Smooth muscle cell (in vitro differentiated cells): Measurements from ENCODE around the gene SLC35F3. TPM values are rescaled to one million over a fixed set of nuclear protein-coding genes. Genes with fewer than 3 reads are reported as not detected.

Experiments
- DNase-seq: peaks from one replicate; lab custom pipeline; 2025; ENCODE audit not compliant: unreplicated experiment; lab: John Stamatoyannopoulos, UW
- H2AFZ ChIP-seq: fragments of 200-600 bp; sonication (generic); 2 replicates; pipeline ENCODE4 v1.6.0; 2016; ENCODE audit warnings: antibody characterized with exemption, low read depth, mild to moderate bottlenecking
- H3F3A ChIP-seq: fragments of 200-600 bp; sonication (generic); 2 replicates; pipeline ENCODE4 v1.6.0; 2017; ENCODE audit warnings: antibody characterized with exemption, low read depth
- H3K27ac ChIP-seq: fragments of 200-600 bp; sonication (generic); 2 replicates; pipeline ENCODE4 v1.5.1; 2016; ENCODE audit warnings: low read depth, mild to moderate bottlenecking
- H3K27me3 ChIP-seq: fragments of 200-600 bp; sonication (generic); 2 replicates; pipeline ENCODE4 v1.6.1; 2016; ENCODE audit warnings: low read depth, mild to moderate bottlenecking
- H3K36me3 ChIP-seq: fragments of 200-600 bp; sonication (generic); 2 replicates; pipeline ENCODE4 v1.5.1; 2016; ENCODE audit warnings: low read depth
- H3K4me1 ChIP-seq: fragments of 200-600 bp; sonication (generic); 2 replicates; pipeline ENCODE4 v1.5.1; 2016; ENCODE audit warnings: low read depth
- H3K4me2 ChIP-seq: fragments of 200-600 bp; sonication (generic); 2 replicates; pipeline ENCODE4 v1.6.0; 2016; ENCODE audit warnings: mild to moderate bottlenecking
- H3K4me3 ChIP-seq: fragments of 200-600 bp; sonication (generic); 2 replicates; pipeline ENCODE4 v1.5.1; 2016; ENCODE audit warnings: mild to moderate bottlenecking
- H3K79me2 ChIP-seq: fragments of 200-600 bp; sonication (generic); 2 replicates; pipeline ENCODE4 v1.6.0; 2016; ENCODE audit warnings: low read depth, mild to moderate bottlenecking
- H3K9ac ChIP-seq: fragments of 200-600 bp; sonication (generic); 2 replicates; pipeline ENCODE4 v1.6.0; 2016; ENCODE audit warnings: low read depth
- H3K9me3 ChIP-seq: fragments of 200-600 bp; sonication (generic); replicated peaks from 2 replicates; pipeline ENCODE4 v1.5.1; 2016; ENCODE audit warnings: low read depth
- H4K20me1 ChIP-seq: fragments of 200-600 bp; sonication (generic); 2 replicates; pipeline ENCODE4 v1.6.0; 2016; ENCODE audit warnings: low read depth
- WGBS: methylation state at CpG from one replicate; pipeline ENCODE4 v1.1.7; 2016; ENCODE audit warnings: low lambda C conversion rate; 5-methylcytosine and 5-hydroxymethylcytosine counted together
- polyA plus RNA-seq: library from polyadenylated mRNA; unstranded; fragments of >200 nt; fragmentation: Nextera tagmentation; extraction: Ambion mirVana; gene quantifications from 2 replicates; pipeline ENCODE4 v1.2.1, GENCODE V29; 2016
- total RNA-seq: library from RNA; depleted of rRNA; stranded (reverse); fragments of >200 nt; gene quantifications from 2 replicates; pipeline ENCODE4 v1.2.3, GENCODE V29; 2014
- TF ChIP-seq, protein P1 (sequence below): fragments of 200-600 bp; sonication (generic); IDR thresholded peaks from 2 replicates; pipeline ENCODE4 v1.5.1; 2017; ENCODE audit warnings: borderline replicate concordance, mild to moderate bottlenecking, antibody characterized with exemption; ENCODE audit not compliant: insufficient read depth, poor library complexity, severe bottlenecking

The SLC35F3 gene
- total and polyA plus RNA-seq, 2 experiments from 2014 or later: 0.31 to 0.66 TPM

- TF ChIP-seq, protein P1, sequence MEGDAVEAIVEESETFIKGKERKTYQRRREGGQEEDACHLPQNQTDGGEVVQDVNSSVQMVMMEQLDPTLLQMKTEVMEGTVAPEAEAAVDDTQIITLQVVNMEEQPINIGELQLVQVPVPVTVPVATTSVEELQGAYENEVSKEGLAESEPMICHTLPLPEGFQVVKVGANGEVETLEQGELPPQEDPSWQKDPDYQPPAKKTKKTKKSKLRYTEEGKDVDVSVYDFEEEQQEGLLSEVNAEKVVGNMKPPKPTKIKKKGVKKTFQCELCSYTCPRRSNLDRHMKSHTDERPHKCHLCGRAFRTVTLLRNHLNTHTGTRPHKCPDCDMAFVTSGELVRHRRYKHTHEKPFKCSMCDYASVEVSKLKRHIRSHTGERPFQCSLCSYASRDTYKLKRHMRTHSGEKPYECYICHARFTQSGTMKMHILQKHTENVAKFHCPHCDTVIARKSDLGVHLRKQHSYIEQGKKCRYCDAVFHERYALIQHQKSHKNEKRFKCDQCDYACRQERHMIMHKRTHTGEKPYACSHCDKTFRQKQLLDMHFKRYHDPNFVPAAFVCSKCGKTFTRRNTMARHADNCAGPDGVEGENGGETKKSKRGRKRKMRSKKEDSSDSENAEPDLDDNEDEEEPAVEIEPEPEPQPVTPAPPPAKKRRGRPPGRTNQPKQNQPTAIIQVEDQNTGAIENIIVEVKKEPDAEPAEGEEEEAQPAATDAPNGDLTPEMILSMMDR: no peak
- H2AFZ ChIP-seq: no peak overlapping the region
- H3K4me3 ChIP-seq: no peak overlapping the region
- DNase-seq: no peak
- no peaks in the 10 kb centered on the region for H3K9me3 ChIP-seq
- no peaks in the 10 kb centered on the region for H4K20me1 ChIP-seq
- H3K36me3 ChIP-seq: no peaks in the 10 kb centered on the region
- no peaks in the 10 kb centered on the region for H3K4me1 ChIP-seq
- H3F3A ChIP-seq: no peaks in the 10 kb centered on the region
- no peak overlapping the region for H3K4me2 ChIP-seq
- no peak overlapping the region for H3K9ac ChIP-seq
- H3K27me3 ChIP-seq: no peaks in the 10 kb centered on the region
- no peaks in the 10 kb centered on the region for H3K79me2 ChIP-seq
- 76% methylated on average over 9 of the region's 9 CpGs for WGBS
- H3K27ac ChIP-seq: no peak overlapping the region
Measured at GRCh38 chr1:234272656-234273312, 368.3 kb downstream of the SLC35F3 start.

- H3K27me3 ChIP-seq: no peaks in the 10 kb centered on the region
- DNase-seq: no peak
- 85% methylated on average over 6 of the region's 6 CpGs for WGBS
- H3F3A ChIP-seq: no peaks in the 10 kb centered on the region
- no peaks in the 10 kb centered on the region for H3K36me3 ChIP-seq
- H3K27ac ChIP-seq: no peak overlapping the region
- H2AFZ ChIP-seq: no peak overlapping the region
- H3K9me3 ChIP-seq: no peaks in the 10 kb centered on the region
- no peak overlapping the region for H3K4me3 ChIP-seq
- no peaks in the 10 kb centered on the region for H4K20me1 ChIP-seq
- TF ChIP-seq, protein P1: no peak
- H3K4me2 ChIP-seq: no peak overlapping the region
- no peaks in the 10 kb centered on the region for H3K4me1 ChIP-seq
- H3K9ac ChIP-seq: no peak overlapping the region
- no peaks in the 10 kb centered on the region for H3K79me2 ChIP-seq
Measured at GRCh38 chr1:234273981-234274380, 369.5 kb downstream of the SLC35F3 start.

DNA sequence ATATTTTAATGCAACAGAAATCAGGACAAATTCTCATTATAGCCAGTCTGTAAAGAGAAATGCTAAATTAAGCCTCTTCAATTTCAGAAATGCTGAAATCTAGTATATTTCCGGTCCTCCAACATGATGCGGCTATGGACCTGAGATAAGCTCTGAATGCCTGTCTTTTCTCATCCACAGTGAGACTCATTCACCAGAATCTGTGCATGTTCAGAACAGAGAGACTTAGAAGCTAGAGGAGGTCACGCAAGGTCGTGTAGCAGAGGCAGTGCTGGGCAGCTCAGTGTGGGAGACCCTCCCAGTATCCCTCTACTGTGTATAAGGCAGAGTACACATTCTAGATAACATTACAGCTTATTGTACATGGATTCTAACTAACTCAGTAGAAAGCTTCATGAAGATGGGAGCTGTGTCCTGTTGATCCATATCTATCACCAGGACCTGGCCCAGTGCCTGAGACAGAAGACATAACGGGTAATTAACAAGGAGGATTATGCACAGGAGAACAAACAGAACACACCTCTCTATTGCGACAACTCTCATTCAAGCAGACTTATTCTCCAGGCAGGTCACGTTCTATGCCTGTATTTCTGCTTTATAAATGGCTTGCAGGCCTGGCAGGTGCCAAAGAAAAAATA lies 371.8 kb downstream of the SLC35F3 start:
- Histone ChIP-seq H3K4me1 (no peaks in the 10 kb centered on the region), H3K79me2 (no peaks in the 10 kb centered on the region), H3K9me3 (no peaks in the 10 kb centered on the region), H3K27ac (no peak overlapping the region), H3K9ac (no peak overlapping the region), H3K4me3 (no peak overlapping the region), H3F3A (no peaks in the 10 kb centered on the region), H3K4me2 (no peak overlapping the region), H2AFZ (no peak overlapping the region), H3K36me3 (no peaks in the 10 kb centered on the region), H3K27me3 (no peaks in the 10 kb centered on the region), H4K20me1 (no peaks in the 10 kb centered on the region)
- TF ChIP-seq, protein P1: no peak
- WGBS: 73% methylated on average over 7 of the region's 7 CpGs
- no peak for DNase-seq
